ENCODE data around the gene RER1. TPM values are rescaled to one million over a fixed set of nuclear protein-coding genes. Genes with fewer than 3 reads are reported as not detected.

The RER1 gene
- total RNA-seq, 1 donor from 2014 or later = 197 TPM

DNA sequence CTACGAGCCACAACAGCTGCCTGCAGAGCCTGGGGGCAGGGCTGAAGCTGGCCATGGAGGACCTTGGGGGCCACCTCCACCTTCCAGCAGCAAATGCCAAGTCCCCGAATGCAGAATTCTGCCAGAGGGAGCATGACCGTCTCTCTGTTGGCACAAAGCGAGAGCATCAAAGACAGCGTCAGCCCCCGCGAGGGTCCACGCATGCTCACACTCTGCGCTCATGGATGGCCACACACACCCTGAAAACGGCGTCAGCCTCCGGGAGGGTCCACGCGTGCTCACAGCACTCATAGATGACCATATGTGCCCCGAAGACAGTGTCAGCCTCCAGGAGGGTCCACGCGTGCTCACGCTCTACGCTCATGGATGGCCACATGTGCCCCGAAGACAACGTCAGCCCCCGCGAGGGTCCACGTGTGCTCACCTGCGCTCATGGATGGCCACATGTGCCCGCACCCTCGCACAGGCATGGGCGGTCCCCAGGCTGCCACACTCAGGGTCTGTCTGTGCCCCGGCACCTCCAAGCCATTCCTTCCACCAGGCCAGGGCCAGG, 46.8 kb upstream of the RER1 start:
- no peaks in the 10 kb centered on the region for H3K27me3 ChIP-seq (ENCODE audit: insufficient read depth, low read length)
- DNase-seq (ENCODE audit: low read depth) (no peak), FAIRE-seq (no peak)
- H3K27me3 Mint-ChIP-seq (ENCODE audit: low read depth, unreplicated experiment) = peaks cover 24% of the 10 kb centered on the region
- H2AFZ ChIP-seq (ENCODE audit: low read depth, low read length) = no peak overlapping the region
- H3K9ac ChIP-seq (ENCODE audit: low read length) = no peak overlapping the region
- no peak overlapping the region for H3K4me2 ChIP-seq (ENCODE audit: low read length)
- no peaks in the 10 kb centered on the region for H3K9me3 Mint-ChIP-seq (ENCODE audit: unreplicated experiment)
- H3K4me1 ChIP-seq (ENCODE audit: insufficient read depth, low read length) = no peaks in the 10 kb centered on the region
- no peaks in the 10 kb centered on the region for H3K36me3 ChIP-seq (ENCODE audit: insufficient read depth, low read length)
- no peaks in the 10 kb centered on the region for H3K9me3 ChIP-seq (ENCODE audit: insufficient read depth, low read depth, low read length)
- no peaks in the 10 kb centered on the region for H4K20me1 ChIP-seq (ENCODE audit: insufficient read depth, low read length)
- H3K79me2 ChIP-seq (ENCODE audit: insufficient read depth, low read length) = no peaks in the 10 kb centered on the region
- no peak overlapping the region for H3K27ac Mint-ChIP-seq (ENCODE audit: unreplicated experiment)
- no peak overlapping the region for H3K4me3 ChIP-seq (ENCODE audit: insufficient read depth, low read depth, low read length)
- no peaks in the 10 kb centered on the region for H3K36me3 Mint-ChIP-seq (ENCODE audit: low read depth, unreplicated experiment)
- TF ChIP-seq CTCF (IDR thresholded peaks at IDR 0.05; ENCODE audit: insufficient read depth, low read depth, low read length) (no peak), EZH2 (IDR thresholded peaks at IDR 0.05; ENCODE audit: insufficient read depth, low read length) (no peak)
- H3K4me1 Mint-ChIP-seq (ENCODE audit: low read depth, unreplicated experiment) = no peaks in the 10 kb centered on the region
- no peak overlapping the region for H3K4me3 Mint-ChIP-seq (ENCODE audit: unreplicated experiment)
- H3K27ac ChIP-seq (ENCODE audit: low read depth, low read length) = no peak overlapping the region

DNA sequence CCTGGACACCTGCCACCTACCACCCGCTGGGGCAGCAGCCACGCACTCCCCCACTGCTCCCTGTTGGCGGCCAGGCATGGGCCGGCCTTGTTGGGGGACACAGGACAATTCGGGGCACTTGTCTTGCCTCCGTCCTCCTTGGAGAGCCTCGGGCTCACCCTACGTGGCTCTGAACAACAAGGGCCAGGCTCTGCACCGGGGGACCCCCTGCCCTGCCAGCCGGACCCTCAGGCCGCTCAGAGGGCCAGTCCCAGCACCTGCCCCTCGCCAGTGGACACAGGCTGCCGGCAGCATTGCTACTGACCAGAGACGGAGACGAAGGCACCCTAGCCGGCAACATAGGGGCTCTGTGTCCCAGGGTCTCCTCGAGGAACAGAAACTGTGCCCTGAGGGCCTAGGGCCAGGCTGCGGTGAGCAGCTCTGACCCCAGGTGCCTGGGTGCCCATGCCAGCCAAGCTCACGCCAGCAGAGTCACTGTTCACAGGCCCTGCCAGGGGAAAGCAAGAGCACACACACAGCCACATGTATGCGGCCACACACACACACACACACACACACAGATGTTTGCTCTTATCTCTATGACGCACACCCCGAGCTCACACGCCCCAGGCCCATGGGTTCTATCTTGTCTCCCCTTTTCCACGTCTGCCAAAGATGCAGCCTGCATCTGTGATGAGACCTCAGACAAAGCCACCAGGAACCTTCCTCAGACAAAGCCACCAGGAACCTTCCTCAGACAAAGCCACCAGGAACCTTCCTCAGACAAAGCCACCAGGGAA, 46.2 kb upstream of the RER1 start:
- H3K4me3 ChIP-seq (ENCODE audit: insufficient read depth, low read depth, low read length) = no peak overlapping the region
- H3K4me3 Mint-ChIP-seq (ENCODE audit: unreplicated experiment) = no peak overlapping the region
- no peaks in the 10 kb centered on the region for H3K79me2 ChIP-seq (ENCODE audit: insufficient read depth, low read length)
- no peak overlapping the region for H3K27ac ChIP-seq (ENCODE audit: low read depth, low read length)
- no peaks in the 10 kb centered on the region for H3K4me1 ChIP-seq (ENCODE audit: insufficient read depth, low read length)
- no peaks in the 10 kb centered on the region for H3K4me1 Mint-ChIP-seq (ENCODE audit: low read depth, unreplicated experiment)
- no peaks in the 10 kb centered on the region for H4K20me1 ChIP-seq (ENCODE audit: insufficient read depth, low read length)
- TF ChIP-seq EZH2 (IDR thresholded peaks at IDR 0.05; ENCODE audit: insufficient read depth, low read length) = no peak
- no peak for TF ChIP-seq CTCF (IDR thresholded peaks at IDR 0.05; ENCODE audit: insufficient read depth, low read depth, low read length)
- no peaks in the 10 kb centered on the region for H3K9me3 ChIP-seq (ENCODE audit: insufficient read depth, low read depth, low read length)
- no peak for DNase-seq (ENCODE audit: low read depth)
- no peak overlapping the region for H3K4me2 ChIP-seq (ENCODE audit: low read length)
- H3K27me3 Mint-ChIP-seq (ENCODE audit: low read depth, unreplicated experiment) = peaks cover 21% of the 10 kb centered on the region
- H3K9ac ChIP-seq (ENCODE audit: low read length) = no peak overlapping the region
- H3K9me3 Mint-ChIP-seq (ENCODE audit: unreplicated experiment) = no peaks in the 10 kb centered on the region
- no peaks in the 10 kb centered on the region for H3K36me3 Mint-ChIP-seq (ENCODE audit: low read depth, unreplicated experiment)
- FAIRE-seq = no peak
- H3K27me3 ChIP-seq (ENCODE audit: insufficient read depth, low read length) = no peaks in the 10 kb centered on the region
- H2AFZ ChIP-seq (ENCODE audit: low read depth, low read length) = no peak overlapping the region
- H3K36me3 ChIP-seq (ENCODE audit: insufficient read depth, low read length) = no peaks in the 10 kb centered on the region
- no peak overlapping the region for H3K27ac Mint-ChIP-seq (ENCODE audit: unreplicated experiment)
